HUDEP-2 (cell line): Measurements from ENCODE around the gene TOMM22.

Experiments used
- DNase-seq, 76 experiments: peaks; one replicate each; lab custom pipeline; 2025; ENCODE audit not compliant: unreplicated experiment in 76 of 76; lab: John Stamatoyannopoulos, UW

The TOMM22 gene

GRCh38 chr22:38712486-38713207 is 30.9 kb downstream of the TOMM22 start:
- DNase-seq = no peak

DNA sequence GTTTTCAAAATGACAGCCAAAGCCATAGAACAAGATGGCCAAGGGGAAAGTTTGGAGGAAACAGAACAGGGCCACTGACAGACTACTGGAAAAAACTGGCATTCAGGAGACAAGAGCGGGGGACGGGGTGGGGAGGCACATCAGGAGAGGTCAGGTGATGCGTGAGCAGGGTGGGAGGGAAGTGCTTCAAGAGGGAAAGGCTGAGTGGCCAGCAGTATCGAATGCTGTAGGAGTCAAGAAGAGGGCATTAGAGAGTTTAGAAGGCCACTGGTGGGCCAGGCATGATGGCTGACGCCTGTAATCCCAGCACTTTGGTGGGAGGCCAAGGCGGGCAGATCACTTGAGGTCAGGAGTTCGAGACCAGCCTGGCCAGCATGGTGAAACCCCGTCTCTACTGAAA is 32.2 kb downstream of the TOMM22 start:
- peak in 8 of 76 experiments; percentile 12 to 52 (median 28) for DNase-seq

- peak in 7 of 76 experiments; percentile 8 to 39 (median 20) for DNase-seq
Observed at GRCh38 chr22:38715176-38715764, 33.5 kb downstream of the TOMM22 start.

DNA sequence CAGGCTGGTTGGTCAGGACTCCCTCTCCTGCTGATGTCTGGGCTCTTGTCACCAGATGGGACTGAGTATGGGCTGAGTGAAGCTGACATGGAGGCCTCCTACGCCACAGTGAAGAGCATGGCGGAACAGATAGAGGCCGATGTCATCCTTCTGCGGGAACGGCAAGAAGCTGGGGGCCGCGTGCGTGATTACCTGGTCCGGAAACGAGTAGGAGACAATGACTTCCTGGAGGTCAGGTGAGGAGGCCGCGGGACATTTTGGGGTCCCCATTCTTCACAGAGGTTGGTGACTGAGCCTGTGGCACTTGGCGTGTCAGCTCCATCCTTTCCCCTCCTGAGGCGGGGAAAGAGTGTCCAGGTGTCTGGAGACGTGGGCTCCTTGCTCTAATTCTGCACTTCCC is 34.1 kb downstream of the TOMM22 start:
- no peak for DNase-seq

DNA sequence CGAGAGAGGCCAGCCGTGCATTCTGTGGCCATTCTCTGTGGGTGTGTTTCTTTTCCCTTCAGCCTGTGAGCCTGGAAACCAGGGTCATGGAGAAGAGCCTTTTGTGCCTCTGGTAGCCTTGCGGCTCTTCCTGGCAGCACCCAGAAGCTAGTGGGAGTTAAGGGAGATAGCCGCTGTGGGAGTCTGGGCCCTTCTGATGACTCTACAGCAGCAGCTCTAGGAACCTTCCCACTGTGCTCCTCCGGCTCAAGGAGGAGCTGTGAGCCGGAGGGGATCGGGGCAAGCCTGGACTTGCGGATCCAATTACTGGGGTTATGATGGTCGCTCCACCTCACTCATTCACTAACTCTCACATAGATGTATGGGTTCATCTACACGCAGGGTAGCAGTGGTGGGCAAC is 34.5 kb downstream of the TOMM22 start:
- DNase-seq = no peak

DNA sequence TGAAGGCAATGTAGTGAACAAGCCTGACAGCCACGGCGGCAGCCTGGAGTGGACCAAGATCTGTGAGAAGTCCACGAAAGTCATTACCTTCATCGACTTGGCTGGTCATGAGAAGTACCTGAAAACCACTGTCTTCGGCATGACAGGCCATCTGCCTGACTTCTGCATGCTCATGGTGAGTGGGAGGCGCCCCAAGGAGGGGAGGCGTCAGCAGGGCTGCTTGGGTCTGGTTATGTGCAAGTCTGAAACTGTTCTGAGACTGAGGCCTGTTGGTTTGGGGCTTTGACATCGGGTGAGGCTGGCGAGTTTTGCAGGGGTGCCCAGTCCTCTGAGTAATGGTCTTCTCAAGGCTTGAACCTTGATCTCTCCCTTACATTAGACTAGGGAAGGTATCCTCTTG is 35.1 kb downstream of the TOMM22 start:
- peak in 10 of 76 experiments; percentile 6 to 44 (median 24) for DNase-seq

- DNase-seq = no peak
Observed at GRCh38 chr22:38717244-38717643, 35.5 kb downstream of the TOMM22 start.

GRCh38 chr22:38718414-38718813 is 36.7 kb downstream of the TOMM22 start:
- DNase-seq = peak in 1 of 76 experiments; percentile 7

GRCh38 chr22:38719196-38719595 is 37.4 kb downstream of the TOMM22 start:
- DNase-seq = no peak

DNA sequence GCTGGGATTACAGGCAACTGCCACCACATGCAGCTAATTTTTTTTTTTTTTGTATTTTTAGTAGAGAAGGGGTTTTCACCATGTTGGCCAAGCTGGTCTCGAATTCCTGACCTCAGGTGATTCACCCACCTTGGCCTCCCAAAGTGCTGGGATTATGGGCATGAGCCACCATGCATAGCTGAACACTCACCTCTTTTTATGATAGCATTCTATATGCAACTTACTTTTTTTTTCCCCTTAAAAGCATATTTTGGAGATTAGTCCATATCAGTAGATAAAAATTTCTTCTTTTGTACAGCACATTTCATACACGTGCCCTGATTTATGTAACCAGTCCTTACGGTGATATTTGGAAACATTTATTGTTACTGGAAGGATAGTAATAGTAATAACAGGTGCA is 38.6 kb downstream of the TOMM22 start:
- DNase-seq = no peak

DNA sequence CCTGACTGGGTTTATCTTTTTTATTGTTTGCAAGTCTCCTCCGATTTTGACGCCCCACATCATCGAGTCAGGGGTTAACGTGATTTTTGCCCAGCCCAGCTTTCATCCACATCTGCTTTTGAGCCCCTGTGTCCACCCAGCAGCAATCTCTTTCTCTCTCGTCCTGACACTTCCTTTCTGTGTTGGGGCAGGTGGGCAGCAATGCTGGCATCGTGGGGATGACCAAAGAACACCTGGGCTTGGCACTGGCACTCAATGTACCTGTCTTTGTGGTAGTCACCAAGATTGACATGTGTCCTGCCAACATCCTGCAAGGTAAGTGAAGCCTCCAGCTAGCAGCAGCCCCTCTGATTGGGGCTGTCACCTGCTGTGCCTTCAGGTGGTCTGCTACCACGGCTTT is 39.8 kb downstream of the TOMM22 start:
- no peak for DNase-seq

DNA sequence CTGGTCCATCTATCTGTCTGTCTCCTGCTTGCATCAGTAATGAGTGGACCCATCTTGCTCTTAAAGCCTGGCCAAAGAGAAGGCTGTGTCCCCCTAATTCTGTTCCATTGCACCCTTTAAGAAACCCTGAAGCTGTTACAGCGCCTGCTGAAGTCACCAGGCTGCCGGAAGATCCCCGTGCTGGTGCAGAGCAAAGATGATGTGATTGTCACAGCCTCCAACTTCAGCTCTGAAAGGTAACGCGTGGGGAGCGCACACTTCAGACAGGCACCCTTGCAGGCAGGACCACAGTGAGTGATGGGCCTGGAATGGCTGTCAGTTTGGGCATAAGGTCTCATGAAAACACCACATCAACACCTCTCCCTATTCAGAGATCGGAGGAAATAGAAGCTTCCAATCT is 42.4 kb downstream of the TOMM22 start:
- no peak for DNase-seq

GRCh38 chr22:38724926-38725571 is 43.3 kb downstream of the TOMM22 start:
- DNase-seq = peak in 60 of 76 experiments; percentile 11 to 73 (median 38)

- no peak for DNase-seq
Observed at GRCh38 chr22:38725900-38726655, 44.3 kb downstream of the TOMM22 start.

DNA sequence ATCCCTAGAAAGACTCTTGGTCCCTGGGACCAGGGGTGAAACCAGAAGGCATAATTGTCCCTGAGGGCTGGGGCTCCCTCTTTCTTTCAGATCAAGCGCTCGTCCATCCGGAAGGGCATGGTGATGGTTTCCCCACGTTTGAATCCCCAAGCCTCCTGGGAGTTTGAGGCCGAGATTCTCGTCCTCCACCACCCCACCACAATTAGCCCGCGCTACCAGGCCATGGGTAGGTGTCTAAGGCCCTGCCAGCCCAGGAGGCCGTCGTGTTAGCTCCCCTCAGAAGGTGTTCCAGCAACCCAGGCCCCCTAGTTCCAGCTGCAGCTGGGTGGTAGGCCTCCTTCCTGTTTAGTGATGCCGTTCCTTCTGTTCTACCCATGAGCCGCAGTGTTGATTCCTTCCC is 45.4 kb downstream of the TOMM22 start:
- no peak for DNase-seq

GRCh38 chr22:38727530-38728451 is 46.0 kb downstream of the TOMM22 start:
- no peak for DNase-seq

GRCh38 chr22:38728871-38729796 is 47.4 kb downstream of the TOMM22 start:
- DNase-seq = no peak

DNA sequence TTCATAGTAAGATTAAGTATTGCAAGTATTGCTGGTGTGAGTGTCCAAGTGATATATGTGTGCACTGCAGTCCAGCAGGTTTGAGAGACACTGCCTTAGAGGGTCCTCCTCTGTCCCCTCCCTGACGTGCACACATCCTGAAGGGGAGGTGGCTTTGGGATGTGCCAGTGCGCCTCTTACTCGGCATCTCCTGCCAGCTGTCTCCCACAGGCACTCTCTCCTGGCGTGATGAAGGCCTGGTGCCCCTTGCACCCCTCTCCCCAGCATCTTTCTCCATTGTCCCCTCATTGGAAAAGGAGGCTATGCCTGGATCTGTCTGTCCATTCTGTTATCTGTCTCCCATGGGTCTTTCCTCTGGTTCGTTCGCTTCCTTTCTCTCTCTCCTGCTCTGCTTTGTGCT is 48.2 kb downstream of the TOMM22 start:
- DNase-seq = no peak

- DNase-seq = no peak
Observed at GRCh38 chr22:38730411-38730871, 48.7 kb downstream of the TOMM22 start.
